ENCODE measurements around the gene CELA3A. TPM values are rescaled to one million over a fixed set of nuclear protein-coding genes. Genes with fewer than 3 reads are reported as not detected.

The CELA3A gene
- total and polyA plus RNA-seq, 10 of the 15 experiments (the other 5 are each of a cell fraction or from before 2014, with no cell fraction given): 7.6 TPM; not detected in 9

DNA sequence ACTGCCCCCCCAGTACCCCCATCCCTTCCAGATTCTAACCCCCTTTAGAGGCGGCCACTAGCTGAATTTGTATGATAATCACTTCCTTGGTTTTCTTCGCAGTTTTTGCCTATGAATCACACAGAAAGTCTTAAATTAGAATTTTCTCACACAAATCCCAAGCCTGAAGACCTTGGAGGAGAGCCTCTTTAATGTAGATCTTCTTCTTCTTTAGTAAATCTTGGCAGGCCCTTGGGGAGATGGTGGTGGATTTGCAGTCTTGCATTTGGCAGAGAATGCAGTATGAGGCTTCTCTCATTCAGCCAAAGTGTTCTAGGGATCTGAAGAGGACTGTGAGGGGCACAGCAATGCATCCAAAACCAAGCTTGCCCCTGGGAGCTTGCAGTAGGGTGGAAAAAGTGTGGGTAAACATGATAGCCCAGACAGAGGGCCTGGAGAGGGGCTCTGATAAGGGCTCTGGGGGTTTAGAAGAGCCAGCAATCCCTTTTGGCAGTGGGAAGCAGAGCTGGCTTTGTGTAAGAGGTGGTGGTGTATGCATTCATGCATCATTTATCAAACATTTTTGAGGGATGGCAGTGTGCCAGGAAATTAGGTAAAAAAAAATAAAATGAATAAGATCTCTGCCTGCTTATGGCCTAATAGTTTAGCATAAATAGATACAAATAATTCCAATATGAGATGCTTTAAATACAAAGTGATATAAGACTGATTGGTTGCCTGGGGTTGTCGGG lies 43.4 kb downstream of the CELA3A start:
- FAIRE-seq: no peak
- no peak overlapping the region; the same call in 1 of the 2 replicates for H2AFZ ChIP-seq (ENCODE audit: control insufficient read depth, low read depth, low read length)
- H3K4me3 ChIP-seq: no peak overlapping the region
- no peak for TF ChIP-seq ZNF24 (IDR thresholded peaks at IDR 0.05)
- TF ChIP-seq, protein P1, sequence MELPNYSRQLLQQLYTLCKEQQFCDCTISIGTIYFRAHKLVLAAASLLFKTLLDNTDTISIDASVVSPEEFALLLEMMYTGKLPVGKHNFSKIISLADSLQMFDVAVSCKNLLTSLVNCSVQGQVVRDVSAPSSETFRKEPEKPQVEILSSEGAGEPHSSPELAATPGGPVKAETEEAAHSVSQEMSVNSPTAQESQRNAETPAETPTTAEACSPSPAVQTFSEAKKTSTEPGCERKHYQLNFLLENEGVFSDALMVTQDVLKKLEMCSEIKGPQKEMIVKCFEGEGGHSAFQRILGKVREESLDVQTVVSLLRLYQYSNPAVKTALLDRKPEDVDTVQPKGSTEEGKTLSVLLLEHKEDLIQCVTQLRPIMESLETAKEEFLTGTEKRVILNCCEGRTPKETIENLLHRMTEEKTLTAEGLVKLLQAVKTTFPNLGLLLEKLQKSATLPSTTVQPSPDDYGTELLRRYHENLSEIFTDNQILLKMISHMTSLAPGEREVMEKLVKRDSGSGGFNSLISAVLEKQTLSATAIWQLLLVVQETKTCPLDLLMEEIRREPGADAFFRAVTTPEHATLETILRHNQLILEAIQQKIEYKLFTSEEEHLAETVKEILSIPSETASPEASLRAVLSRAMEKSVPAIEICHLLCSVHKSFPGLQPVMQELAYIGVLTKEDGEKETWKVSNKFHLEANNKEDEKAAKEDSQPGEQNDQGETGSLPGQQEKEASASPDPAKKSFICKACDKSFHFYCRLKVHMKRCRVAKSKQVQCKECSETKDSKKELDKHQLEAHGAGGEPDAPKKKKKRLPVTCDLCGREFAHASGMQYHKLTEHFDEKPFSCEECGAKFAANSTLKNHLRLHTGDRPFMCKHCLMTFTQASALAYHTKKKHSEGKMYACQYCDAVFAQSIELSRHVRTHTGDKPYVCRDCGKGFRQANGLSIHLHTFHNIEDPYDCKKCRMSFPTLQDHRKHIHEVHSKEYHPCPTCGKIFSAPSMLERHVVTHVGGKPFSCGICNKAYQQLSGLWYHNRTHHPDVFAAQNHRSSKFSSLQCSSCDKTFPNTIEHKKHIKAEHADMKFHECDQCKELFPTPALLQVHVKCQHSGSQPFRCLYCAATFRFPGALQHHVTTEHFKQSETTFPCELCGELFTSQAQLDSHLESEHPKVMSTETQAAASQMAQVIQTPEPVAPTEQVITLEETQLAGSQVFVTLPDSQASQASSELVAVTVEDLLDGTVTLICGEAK (IDR thresholded peaks at IDR 0.05; ENCODE audit: borderline replicate concordance): no peak
- no peak for TF ChIP-seq RFX5 (IDR thresholded peaks at IDR 0.05; ENCODE audit: low read depth, low read length)
- TF ChIP-seq ZNF217 (IDR thresholded peaks at IDR 0.05): no peak
- TF ChIP-seq YBX1 (IDR thresholded peaks at IDR 0.05): no peak
- TF ChIP-seq HDAC2 (IDR thresholded peaks at IDR 0.05): no peak
- TF ChIP-seq POLR2A (IDR thresholded peaks at IDR 0.05; ENCODE audit: low read depth, low read length): no peak
- no peak for TF ChIP-seq FOXK2 (IDR thresholded peaks at IDR 0.05)
- TF ChIP-seq SREBF2 (IDR thresholded peaks at IDR 0.05; ENCODE audit: low read length): no peak
- TF ChIP-seq SPI1 (IDR thresholded peaks at IDR 0.05; ENCODE audit: borderline replicate concordance, insufficient read depth, low read depth, low read length): no peak
- TF ChIP-seq TAF1 (IDR thresholded peaks at IDR 0.05; ENCODE audit: borderline replicate concordance, low read depth, low read length): no peak
- ChIA-PET CTCF (no interaction called here), SMC1A (ENCODE audit: uncharacterized antibody, unreplicated experiment) (interaction anchor here (1.3 kb wide), 1 partner anchor 18 kb away, joined by 3 read pairs; no protein-coding TSS in a partner anchor), RAD21 (ENCODE audit: unreplicated experiment) (interaction anchor here (1.5 kb wide), 1 partner anchor 19 kb away, joined by 3 read pairs; no protein-coding TSS in a partner anchor), POLR2A (interaction anchor here (0.6 to 21.4 kb wide), 3 partner anchors 11 to 27 kb away, joined by 3 to 325 read pairs (median 6); no protein-coding TSS in a partner anchor)
- in situ Hi-C loops (cut with MboI): no loop called here
- no peak overlapping the region for H3K4me2 ChIP-seq (ENCODE audit: control insufficient read depth, insufficient read depth)
- 76% methylated on average over 3 of the region's 3 CpGs for WGBS (ENCODE audit: insufficient coverage, insufficient replicate concordance, low lambda C conversion rate, missing lambda C conversion rate)
- DNase-seq (ENCODE audit: low read depth, low spot score): no peak
- intact Hi-C loops (cut with micrococcal nuclease; ENCODE audit: unreplicated experiment): loop anchor here (10.0 kb wide), 1 partner anchor 1680 kb away; no protein-coding TSS in a partner anchor
- no peak for ATAC-seq
- H3K79me2 ChIP-seq (ENCODE audit: control insufficient read depth, insufficient read depth, low read length): no peaks in the 10 kb centered on the region
- peaks cover 2% of the 10 kb centered on the region; the same call in 1 of the 3 replicates for H3K9me3 ChIP-seq (replicated peaks; ENCODE audit: control insufficient read depth, insufficient read depth, low read length)
- no peaks in the 10 kb centered on the region for H3K36me3 ChIP-seq (ENCODE audit: control insufficient read depth in 2 of 2, insufficient read depth in 2 of 2, low read length in 1 of 2)
- no peaks in the 10 kb centered on the region for H3K27me3 ChIP-seq (replicated peaks in 1 of 2; ENCODE audit: control insufficient read depth in 2 of 2, insufficient read depth in 2 of 2, low read length in 1 of 2)
- no peaks in the 10 kb centered on the region for H4K20me1 ChIP-seq (ENCODE audit: control insufficient read depth, insufficient read depth)
- H3K4me1 ChIP-seq (ENCODE audit: control insufficient read depth, insufficient read depth, low read length): peaks cover 45% of the 10 kb centered on the region
- H3K27ac ChIP-seq (ENCODE audit: control insufficient read depth, insufficient read depth): peak overlapping the region; percentile 3
- no peak overlapping the region for H3K9ac ChIP-seq (ENCODE audit: control insufficient read depth, insufficient read depth, low read length)
- BruUV-seq (replicated peaks): no TSS peak

Measured in GM12878 (cell line).